IMR-90 (cell line): Measurements from ENCODE around the gene PALM. TPM values are rescaled to one million over a fixed set of nuclear protein-coding genes. Genes with fewer than 3 reads are reported as not detected.

Experiments used
- ATAC-seq: fragments of 200-7000 bp; cut with Tn5 transposase; 2 replicates; pipeline ENCODE4 v1.9.1; 2020; ENCODE audit warnings: low read depth, mild to moderate bottlenecking, moderate library complexity
- BruUV-seq: library from RNA; stranded (reverse); fragments of 400-500 nt; replicated peaks from 2 replicates; lab custom pipeline; 2021; lab: Mats Ljungman, UMichigan
- CTCF ChIA-PET: fragments of 300-600 bp; formaldehyde crosslinking; extraction: SDS; loops from one replicate; lab custom pipeline; 2021; ENCODE audit warnings: antibody characterized with exemption; lab: Yijun Ruan, JAX
- POLR2A ChIA-PET: fragments of 300-600 bp; sonication (Branson Sonifier 250); formaldehyde crosslinking; loops from one replicate; lab custom pipeline; 2022; ENCODE audit warnings: antibody characterized with exemption; ENCODE audit not compliant: unreplicated experiment; lab: Charles Lee
- DNase-seq: peaks from one replicate; pipeline ENCODE4 v3.0.0; 2013
- H2AFZ ChIP-seq: replicated peaks from 2 replicates; pipeline ENCODE3; 2013; ENCODE audit warnings: low read length, mild to moderate bottlenecking; ENCODE audit not compliant: poor library complexity
- H2AK5ac ChIP-seq: 2 replicates; pipeline ENCODE4 v1.6.1; 2013; ENCODE audit warnings: low read depth, low read length, inconsistent platforms
- H2AK9ac ChIP-seq: replicated peaks from 2 replicates; pipeline ENCODE3; 2013; ENCODE audit warnings: mild to moderate bottlenecking, low read depth, low read length, moderate library complexity; ENCODE audit not compliant: poor library complexity
- H2BK120ac ChIP-seq: 2 replicates; pipeline ENCODE4 v1.6.1; 2013; ENCODE audit warnings: low read depth, low read length, inconsistent platforms
- H2BK15ac ChIP-seq: 3 replicates; pipeline ENCODE4 v1.6.1; 2013; ENCODE audit warnings: low read depth, low read length, inconsistent platforms
- H2BK20ac ChIP-seq: 2 replicates; pipeline ENCODE4 v1.6.1; 2013; ENCODE audit warnings: low read depth, mild to moderate bottlenecking, inconsistent platforms, low read length, moderate library complexity
- H2BK5ac ChIP-seq: 2 replicates; pipeline ENCODE4 v1.6.1; 2013; ENCODE audit warnings: mild to moderate bottlenecking, low read depth, low read length, inconsistent platforms; ENCODE audit not compliant: poor library complexity, severe bottlenecking
- H3K14ac ChIP-seq: replicated peaks from 2 replicates; pipeline ENCODE4 v1.6.1; 2013; ENCODE audit warnings: low read depth, low read length, inconsistent platforms
- H3K18ac ChIP-seq: 2 replicates; pipeline ENCODE4 v1.6.1; 2013; ENCODE audit warnings: low read depth, low read length, control low read depth
- H3K23ac ChIP-seq: 2 replicates; pipeline ENCODE4 v1.6.1; 2013; ENCODE audit warnings: low read depth, low read length, inconsistent platforms
- H3K27ac ChIP-seq: 2 replicates; pipeline ENCODE4 v1.5.1; 2013; ENCODE audit warnings: mild to moderate bottlenecking, control low read depth, low read length; ENCODE audit not compliant: insufficient read depth
- H3K27me3 ChIP-seq: 2 replicates; pipeline ENCODE4 v1.6.1; 2013; ENCODE audit warnings: low read length; ENCODE audit not compliant: control insufficient read depth, insufficient read depth
- H3K36me3 ChIP-seq: 2 replicates; pipeline ENCODE4 v1.6.1; 2013; ENCODE audit warnings: low read length, mixed read lengths; ENCODE audit not compliant: control insufficient read depth, insufficient read depth
- H3K4ac ChIP-seq: 2 replicates; pipeline ENCODE4 v1.6.1; 2013; ENCODE audit warnings: low read depth, low read length, inconsistent platforms
- H3K4me1 ChIP-seq: 2 replicates; pipeline ENCODE4 v1.6.1; 2013; ENCODE audit warnings: low read length, mixed read lengths; ENCODE audit not compliant: control insufficient read depth, insufficient read depth
- H3K4me2 ChIP-seq: 2 replicates; pipeline ENCODE4 v1.6.1; 2013; ENCODE audit warnings: low read depth, mild to moderate bottlenecking, control low read depth, low read length, moderate library complexity
- H3K4me3 ChIP-seq: 2 replicates; pipeline ENCODE4 v1.5.1; 2013; ENCODE audit warnings: low read depth, mild to moderate bottlenecking, control low read depth, low read length, moderate library complexity; ENCODE audit not compliant: insufficient read depth
- H3K56ac ChIP-seq: 2 replicates; pipeline ENCODE4 v1.6.1; 2013; ENCODE audit warnings: low read length, inconsistent platforms; ENCODE audit not compliant: insufficient read depth; ENCODE audit errors: extremely low read depth
- H3K79me1 ChIP-seq, 2 experiments: 2 replicates each; pipeline ENCODE4 v1.6.1; 2013; ENCODE audit warnings: low read length in 2 of 2, inconsistent platforms in 1 of 2, low read depth in 1 of 2
- H3K9ac ChIP-seq: 2 replicates; pipeline ENCODE4 v1.6.1; 2013; ENCODE audit warnings: low read depth, low read length, control low read depth
- H3K9me1 ChIP-seq: 2 replicates; pipeline ENCODE4 v1.6.1; 2013; ENCODE audit warnings: low read length, inconsistent platforms; ENCODE audit not compliant: insufficient read depth
- H3K9me3 ChIP-seq: 2 replicates; pipeline ENCODE4 v1.6.1; 2013; ENCODE audit warnings: low read length; ENCODE audit not compliant: control insufficient read depth, insufficient read depth
- H4K20me1 ChIP-seq: 2 replicates; pipeline ENCODE4 v1.6.1; 2013; ENCODE audit warnings: low read length, inconsistent platforms; ENCODE audit not compliant: insufficient read depth
- H4K5ac ChIP-seq: 2 replicates; pipeline ENCODE4 v1.6.1; 2013; ENCODE audit warnings: mild to moderate bottlenecking, low read depth, low read length, control low read depth
- H4K8ac ChIP-seq, 2 experiments: 2 replicates each; pipeline ENCODE4 v1.6.1; 2013; ENCODE audit warnings: low read depth in 2 of 2, low read length in 2 of 2, control low read depth in 1 of 2, inconsistent platforms in 1 of 2
- H4K91ac ChIP-seq: 2 replicates; pipeline ENCODE4 v1.6.1; 2013; ENCODE audit warnings: low read depth, low read length, inconsistent platforms; ENCODE audit not compliant: insufficient read depth
- BHLHE40 ChIP-seq: fragments of 150-350 bp; IDR thresholded peaks from 2 replicates; pipeline ENCODE4 v1.6.1; 2016; ENCODE audit warnings: mild to moderate bottlenecking, low read depth, low read length
- ELK1 ChIP-seq: fragments of 150-350 bp; IDR thresholded peaks from 2 replicates; pipeline ENCODE4 v1.6.1; 2016; ENCODE audit warnings: low read depth, mild to moderate bottlenecking, low read length, moderate library complexity, borderline replicate concordance
- MAZ ChIP-seq: IDR thresholded peaks from 2 replicates; pipeline ENCODE4 v1.6.1; 2012; ENCODE audit warnings: low read depth, mild to moderate bottlenecking, low read length, improper control_type of control experiment, moderate library complexity, borderline replicate concordance
- MXI1 ChIP-seq: IDR thresholded peaks from 2 replicates; pipeline ENCODE4 v1.6.1; 2012; ENCODE audit warnings: low read depth, mild to moderate bottlenecking, low read length, moderate library complexity, borderline replicate concordance
- NFE2L2 ChIP-seq: fragments of 150-350 bp; IDR thresholded peaks from 2 replicates; pipeline ENCODE4 v1.6.1; 2016; ENCODE audit warnings: low read depth, mild to moderate bottlenecking, low read length
- RAD21 ChIP-seq: IDR thresholded peaks from 2 replicates; pipeline ENCODE4 v1.6.1; 2012; ENCODE audit warnings: low read length, improper control_type of control experiment
- RFX5 ChIP-seq: IDR thresholded peaks from 2 replicates; pipeline ENCODE4 v1.8.0; 2012; ENCODE audit warnings: low read depth, mild to moderate bottlenecking, low read length, moderate library complexity
- USF2 ChIP-seq: fragments of 150-350 bp; IDR thresholded peaks from 2 replicates; pipeline ENCODE4 v1.6.1; 2017; ENCODE audit warnings: mild to moderate bottlenecking, antibody characterized with exemption, low read length, low read depth
- WGBS, 2 experiments: methylation state at CpG; one replicate each; pipeline versions ENCODE4 v1.1.5 to v1.1.7; 2013; ENCODE audit warnings: missing lambda C conversion rate in 2 of 2; ENCODE audit not compliant: insufficient read length in 1 of 2; ENCODE audit errors: extremely low coverage in 2 of 2; 5-methylcytosine and 5-hydroxymethylcytosine counted together
- dilution Hi-C: fragments of 300-500 bp; cut with HindIII; formaldehyde crosslinking; loops from one replicate; pipeline ENCODE4 v1.14.3; 2018; ENCODE audit warnings: low sequenced_read_pairs; ENCODE audit not compliant: unreplicated experiment
- in situ Hi-C: fragments of 300-500 bp; cut with MboI; formaldehyde crosslinking; loops from 3 replicates; pipeline ENCODE4 v1.14.3; 2019; ENCODE audit warnings: low sequenced_read_pairs, inconsistent platforms, mixed read lengths
- intact Hi-C: fragments of 100-400 bp; cut with micrococcal nuclease; formaldehyde crosslinking; loops from 2 replicates; pipeline ENCODE4 v1.10.0; 2022
- polyA plus RNA-seq, 3 experiments: library from polyadenylated mRNA; depleted of rRNA; stranded (reverse); fragments of >200 nt; gene quantifications; 2 replicates each; pipeline ENCODE4 v1.2.3, GENCODE V29; 2012; ENCODE audit warnings: low replicate concordance in 1 of 3
- total RNA-seq: library from RNA; depleted of rRNA; stranded (reverse); fragments of >200 nt; gene quantifications from 2 replicates; pipeline ENCODE4 v1.2.3, GENCODE V29; 2012

The PALM gene
- total and polyA plus RNA-seq, 2 of the 4 experiments (the other 2 are of a cell fraction): 2.2 to 7.4 TPM

- dilution Hi-C loops: no loop called here
- BruUV-seq: no TSS peak
- Histone ChIP-seq H2AFZ (no peak overlapping the region), H3K23ac (no peak overlapping the region), H4K91ac (peak overlapping the region; percentile 59; the same call in 1 of the 2 replicates), H4K5ac (0 out of 2 replicates have a peak overlapping the region, but pooled peaks have one; percentile 83), H3K4me2 (no peak overlapping the region; the same call in 1 of the 2 replicates), H3K9ac (no peak overlapping the region), H3K18ac (no peak overlapping the region), H3K4ac (peak overlapping the region; percentile 91; the same call in 1 of the 2 replicates), H3K27me3 (no peaks in the 10 kb centered on the region), H4K20me1 (peaks cover 31% of the 10 kb centered on the region), H2BK120ac (no peak overlapping the region), H2BK15ac (no peak overlapping the region; the same call in 2 of the 3 replicates), H3K56ac (no peak overlapping the region), H4K8ac (peak overlapping the region; percentile 13 to 98; a peak in 3 of 4 replicates), H3K27ac (no peak overlapping the region; the same call in 1 of the 2 replicates), H2BK20ac (no peak overlapping the region), H3K4me1 (peaks cover 15% of the 10 kb centered on the region), H3K4me3 (no peak overlapping the region), H3K14ac (no peak overlapping the region), H3K36me3 (peaks cover 19% of the 10 kb centered on the region), H3K79me1 (peaks cover 0 to 5% of the 10 kb centered on the region in 2 experiments; a peak in 1 of 4 replicates), H3K9me3 (no peaks in the 10 kb centered on the region), H2AK5ac (peak overlapping the region; percentile 83), H2BK5ac (peak overlapping the region; percentile 89), H2AK9ac (peak overlapping the region; percentile 92), H3K9me1 (peaks cover 2% of the 10 kb centered on the region; the same call in 1 of the 2 replicates)
- intact Hi-C loops: loop anchor here (2.0 kb wide), 1 partner anchor 13 kb away; no protein-coding TSS in a partner anchor
- no peak for ATAC-seq
- TF ChIP-seq USF2 (no peak), RFX5 (no peak), MAZ (no peak), ELK1 (no peak), RAD21 (no peak), NFE2L2 (no peak), BHLHE40 (no peak), MXI1 (no peak)
- in situ Hi-C loops: no loop called here
- 88% methylated on average over 18 of the region's 39 CpGs; no CpG with 5 or more reads in 1 of the 2 experiments for WGBS, 2 experiments
- CTCF ChIA-PET: no interaction called here
- POLR2A ChIA-PET: no interaction called here
- no peak for DNase-seq
These were observed 87.2 kb downstream of the PALM start for GRCh38 chr19:795691-796581.
